GDM1 (cell line): ENCODE results near the gene CEMIP2.
"Not testable (repeated sequence)": the region's sequence is repeated elsewhere in the genome, so short reads cannot be mapped to it uniquely, and the experiment has no call there.

ENCODE experiments used
- DNase-seq: peaks from one replicate; lab custom pipeline; 2025; lab: John Stamatoyannopoulos, UW

CEMIP2 gene

GRCh38 chr9:71768388-71769174 is at the start of gene CEMIP2:
CEMIP2 (minus strand) TSS chr9:71768513; CDS start chr9:71750373, 18,140 bp downstream.
- DNase-seq: peak; percentile 83

GRCh38 chr9:71816916-71817451 is 48.7 kb upstream of the CEMIP2 start:
- no peak for DNase-seq

- no peak for DNase-seq
These were observed 46.5 kb upstream of the CEMIP2 start for GRCh38 chr9:71814815-71815214.

- no peak for DNase-seq
These were observed 45.9 kb upstream of the CEMIP2 start for GRCh38 chr9:71814226-71814625.

GRCh38 chr9:71812385-71812784 is 44.1 kb upstream of the CEMIP2 start:
- DNase-seq: no peak

GRCh38 chr9:71808068-71808467 is 39.8 kb upstream of the CEMIP2 start:
- DNase-seq: no peak

- peak; percentile 74 for DNase-seq
These were observed 38.6 kb upstream of the CEMIP2 start for GRCh38 chr9:71806901-71807307.

- DNase-seq: not testable (repeated sequence)
These were observed 36.8 kb upstream of the CEMIP2 start for GRCh38 chr9:71805096-71805495.

- DNase-seq: no peak
These were observed 33.5 kb upstream of the CEMIP2 start for GRCh38 chr9:71801826-71802225.

GRCh38 chr9:71797266-71797665 is 29.0 kb upstream of the CEMIP2 start:
- DNase-seq: no peak

- DNase-seq: no peak
These were observed 27.9 kb upstream of the CEMIP2 start for GRCh38 chr9:71796100-71796767.

- no peak for DNase-seq
These were observed 26.9 kb upstream of the CEMIP2 start for GRCh38 chr9:71795097-71795813.

- DNase-seq: no peak
These were observed 25.2 kb upstream of the CEMIP2 start for GRCh38 chr9:71793386-71794105.

- no peak for DNase-seq
These were observed 23.6 kb upstream of the CEMIP2 start for GRCh38 chr9:71791875-71792274.

GRCh38 chr9:71790296-71790695 is 22.0 kb upstream of the CEMIP2 start:
- no peak for DNase-seq

GRCh38 chr9:71783120-71783523 is 14.8 kb upstream of the CEMIP2 start:
- DNase-seq: no peak

- DNase-seq: no peak
These were observed 13.1 kb upstream of the CEMIP2 start for GRCh38 chr9:71781391-71781790.

- no peak for DNase-seq
These were observed 12.6 kb upstream of the CEMIP2 start for GRCh38 chr9:71780953-71781352.

- DNase-seq: no peak
These were observed 9.8 kb upstream of the CEMIP2 start for GRCh38 chr9:71778085-71778484.

- no peak for DNase-seq
These were observed 6.6 kb upstream of the CEMIP2 start for GRCh38 chr9:71774920-71775319.

GRCh38 chr9:71772726-71773125 is 4.4 kb upstream of the CEMIP2 start:
- no peak for DNase-seq

GRCh38 chr9:71770170-71770569 is 1.9 kb upstream of the CEMIP2 start:
- DNase-seq: no peak
